ENCODE data around the gene NAMPT.

GRCh38 chr7:106216923-106217542 lies 67.8 kb downstream of the NAMPT start:
- TF ChIP-seq POLR2A (IDR thresholded peaks at IDR 0.05; ENCODE audit: low read depth, low read length) (no peak), TAF1 (IDR thresholded peaks at IDR 0.05; ENCODE audit: borderline replicate concordance, low read depth, low read length) (no peak), POLR2AphosphoS5 (IDR thresholded peaks at IDR 0.05; ENCODE audit: low read depth, low read length) (no peak)
